A549 treated with AZD9567 at 1 μM for 4 hours (cell line): ENCODE data around the gene OR2AG1. TPM values are rescaled to one million over a fixed set of nuclear protein-coding genes. Genes with fewer than 3 reads are reported as not detected.

ENCODE experiments used
- total RNA-seq: library from RNA; stranded (reverse); fragments of 200-300 nt; extraction: Qiagen RNA extraction; gene quantifications from 5 replicates; pipeline ENCODE4 v1.2.3, GENCODE V29; 2022; ENCODE audit not compliant: insufficient read depth

Gene OR2AG1
- not detected in 5 replicates for total RNA-seq

GRCh38 chr11:6782720-6783119, at the start of gene OR2AG1:
Gene OR2AG1, plus strand, starts transcription at chr11:6783020. Its CDS starts 2,018 bp downstream, at chr11:6785038.

GRCh38 chr11:6771926-6772893, 10.6 kb upstream of the OR2AG1 start, which contains the start of gene OR2AG2:
Gene OR2AG2, minus strand, starts transcription at chr11:6771976. Its CDS starts 3,019 bp downstream, at chr11:6768957.

GRCh38 chr11:6799402-6799801, 16.6 kb downstream of the OR2AG1 start, which contains the start of gene OR6A2:
Gene OR6A2, minus strand, starts transcription at chr11:6799689. Its CDS starts 3,981 bp downstream, at chr11:6795708.

Other genes starting within 250 kb of the OR2AG1 start
- 29.8 to 37.8 TPM (median 34.4 TPM) in 5 replicates for gene RRP8, start 179.4 kb upstream of the OR2AG1 start, total RNA-seq
- gene ILK, start 179.2 kb upstream of the OR2AG1 start, total RNA-seq, result 116 to 122 TPM (median 119 TPM) in 5 replicates
- gene TAF10, start 170.8 kb upstream of the OR2AG1 start, total RNA-seq, result 181 to 250 TPM (median 245 TPM) in 5 replicates
- gene TPP1, start 163.6 kb upstream of the OR2AG1 start, total RNA-seq, result 39.8 to 46.4 TPM (median 44.6 TPM) in 5 replicates
- gene DCHS1, start 127.2 kb upstream of the OR2AG1 start, total RNA-seq, result 0.05 to 0.13 TPM (median 0.10 TPM) in 4 of 5 replicates, not detected in the other
- 96.7 to 199 TPM (median 105 TPM) in 5 replicates for gene MRPL17, start 99.7 kb upstream of the OR2AG1 start, total RNA-seq
- gene OR2AG2, start 11.0 kb upstream of the OR2AG1 start, total RNA-seq, result 0.02 to 0.09 TPM in 2 of 5 replicates, not detected in the others
- not detected in 5 replicates for gene OR6A2, start 16.7 kb downstream of the OR2AG1 start, total RNA-seq
- gene OR10A5, start 62.7 kb downstream of the OR2AG1 start, total RNA-seq, result not detected in 5 replicates
- not detected in 5 replicates for gene OR10A2, start 80.0 kb downstream of the OR2AG1 start, total RNA-seq
- gene OR10A4, start 93.6 kb downstream of the OR2AG1 start, total RNA-seq, result not detected in 5 replicates
- not detected in 5 replicates for gene OR2D2, start 109.5 kb downstream of the OR2AG1 start, total RNA-seq
- not detected in 5 replicates for gene OR2D3, start 138.0 kb downstream of the OR2AG1 start, total RNA-seq
- 0.59 to 1.0 TPM (median 0.85 TPM) in 5 replicates for gene ZNF215, start 143.4 kb downstream of the OR2AG1 start, total RNA-seq
- gene ZNF214, start 237.3 kb downstream of the OR2AG1 start, total RNA-seq, result 0.28 to 5.3 TPM (median 1.1 TPM) in 5 replicates
- gene NLRP14, start 237.5 kb downstream of the OR2AG1 start, total RNA-seq, result not detected in 5 replicates